ENCODE measurements around the gene CYB5R2. TPM values are rescaled to one million over a fixed set of nuclear protein-coding genes. Genes with fewer than 3 reads are reported as not detected.
"Not testable (repeated sequence)": the region's sequence is repeated elsewhere in the genome, so short reads cannot be mapped to it uniquely, and the experiment has no call there.

Gene CYB5R2
- total RNA-seq, 1 donor from 2014 or later, result 17.7 TPM

DNA sequence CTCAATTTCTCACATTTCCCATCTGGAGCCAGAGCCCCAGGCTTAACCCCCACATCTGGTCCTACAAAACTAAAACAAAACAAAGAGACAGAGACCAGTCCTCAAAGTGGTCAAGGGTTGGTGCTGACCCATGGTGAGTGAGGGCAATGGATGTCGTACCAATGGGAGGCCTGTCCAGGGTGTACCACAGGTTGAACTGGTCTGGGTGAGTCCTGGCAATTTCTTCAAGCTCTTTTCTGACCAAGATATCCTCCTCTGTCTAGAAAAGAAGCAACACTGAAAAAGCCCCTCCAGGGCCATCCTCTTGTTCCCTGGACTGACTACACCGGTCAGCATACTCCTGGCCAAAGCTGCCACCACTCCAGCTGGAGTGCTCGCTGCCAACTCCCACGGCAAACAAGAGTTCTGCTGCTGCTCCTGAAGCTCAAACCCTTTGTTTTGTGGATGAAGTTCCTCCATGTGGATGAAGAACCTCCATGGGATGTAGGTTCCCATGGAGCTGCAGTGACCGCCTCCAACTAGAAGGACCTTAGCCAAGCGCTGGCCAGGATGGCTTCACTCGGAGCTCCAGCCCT, 6.9 kb downstream of the CYB5R2 start:
- H3K4me1 ChIP-seq, result peaks cover 4% of the 10 kb centered on the region
- H3K27ac ChIP-seq, result no peak overlapping the region
- no peak for DNase-seq (ENCODE audit: extremely low spot score in 2 of 2)
- no peaks in the 10 kb centered on the region for H3K9me3 ChIP-seq
- intact Hi-C loops (cut with DNase I), result loop anchor here (5.0 kb wide), 1 partner anchor 94 kb away; no protein-coding TSS in a partner anchor
- H3K4me3 ChIP-seq, result no peak overlapping the region
- no peaks in the 10 kb centered on the region for H3K27me3 ChIP-seq
- TF ChIP-seq POLR2A (IDR thresholded peaks at IDR 0.05), result no peak
- TF ChIP-seq, protein P1, sequence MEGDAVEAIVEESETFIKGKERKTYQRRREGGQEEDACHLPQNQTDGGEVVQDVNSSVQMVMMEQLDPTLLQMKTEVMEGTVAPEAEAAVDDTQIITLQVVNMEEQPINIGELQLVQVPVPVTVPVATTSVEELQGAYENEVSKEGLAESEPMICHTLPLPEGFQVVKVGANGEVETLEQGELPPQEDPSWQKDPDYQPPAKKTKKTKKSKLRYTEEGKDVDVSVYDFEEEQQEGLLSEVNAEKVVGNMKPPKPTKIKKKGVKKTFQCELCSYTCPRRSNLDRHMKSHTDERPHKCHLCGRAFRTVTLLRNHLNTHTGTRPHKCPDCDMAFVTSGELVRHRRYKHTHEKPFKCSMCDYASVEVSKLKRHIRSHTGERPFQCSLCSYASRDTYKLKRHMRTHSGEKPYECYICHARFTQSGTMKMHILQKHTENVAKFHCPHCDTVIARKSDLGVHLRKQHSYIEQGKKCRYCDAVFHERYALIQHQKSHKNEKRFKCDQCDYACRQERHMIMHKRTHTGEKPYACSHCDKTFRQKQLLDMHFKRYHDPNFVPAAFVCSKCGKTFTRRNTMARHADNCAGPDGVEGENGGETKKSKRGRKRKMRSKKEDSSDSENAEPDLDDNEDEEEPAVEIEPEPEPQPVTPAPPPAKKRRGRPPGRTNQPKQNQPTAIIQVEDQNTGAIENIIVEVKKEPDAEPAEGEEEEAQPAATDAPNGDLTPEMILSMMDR (IDR thresholded peaks at IDR 0.05), result no peak
- no peak for TF ChIP-seq POLR2AphosphoS5 (IDR thresholded peaks at IDR 0.05; ENCODE audit: insufficient read depth in 1 of 2, low read depth in 1 of 2)
- H3K36me3 ChIP-seq, result peaks cover 0 to 7% of the 10 kb centered on the region in 2 donors

DNA sequence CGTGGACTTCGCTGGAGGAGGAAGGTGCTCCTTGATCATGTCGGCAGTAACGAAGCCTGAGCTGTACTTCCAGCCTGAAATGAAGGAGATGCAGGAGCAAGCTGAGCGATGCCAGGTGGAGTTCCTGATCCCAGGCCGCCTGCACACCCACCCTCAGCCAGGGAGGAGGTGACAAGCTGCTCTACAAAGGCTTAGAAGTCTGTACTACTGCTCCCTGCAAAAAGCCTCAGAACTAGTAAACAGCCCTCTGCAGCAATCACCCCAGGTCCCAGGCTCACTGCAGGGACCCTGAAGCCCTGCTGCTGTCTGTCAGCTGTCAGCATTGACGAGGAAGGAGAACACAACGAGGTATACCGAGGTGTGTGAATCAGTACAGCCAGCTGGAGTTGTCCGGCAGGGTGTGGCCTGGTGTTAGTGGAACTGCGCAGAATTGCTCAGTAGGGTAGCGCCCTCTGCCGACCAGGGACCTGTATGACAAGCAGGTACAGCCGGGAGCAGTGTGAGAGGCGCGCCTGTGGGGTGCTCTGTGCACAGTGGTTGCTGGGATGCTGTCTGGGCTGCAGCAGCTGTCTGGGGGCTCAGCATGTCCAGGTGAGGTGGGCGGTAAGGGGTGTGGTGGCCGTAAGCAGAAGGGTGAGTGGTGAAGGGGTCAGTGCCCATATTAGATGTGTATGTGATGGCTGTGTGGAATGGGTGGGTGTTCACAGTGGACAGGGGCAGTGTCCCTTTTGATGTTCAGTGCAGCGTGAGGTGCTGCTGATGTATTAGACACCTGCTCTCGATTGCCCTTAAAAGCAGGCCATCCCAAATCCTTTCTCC, 7.6 kb downstream of the CYB5R2 start:
- Histone ChIP-seq H3K4me1 (no peaks in the 10 kb centered on the region), H3K36me3 (peaks cover 0 to 7% of the 10 kb centered on the region in 2 donors), H3K4me3 (no peak overlapping the region), H3K9me3 (no peaks in the 10 kb centered on the region), H3K27me3 (no peaks in the 10 kb centered on the region), H3K27ac (no peak overlapping the region)
- intact Hi-C loops (cut with DNase I), result loop anchor here (5.0 kb wide), 1 partner anchor 93 kb away; no protein-coding TSS in a partner anchor
- no peak for DNase-seq (ENCODE audit: extremely low spot score in 2 of 2)
- no peak for TF ChIP-seq POLR2A (IDR thresholded peaks at IDR 0.05)
- TF ChIP-seq, protein P1 (IDR thresholded peaks at IDR 0.05), result peak; percentile 57 to 83 (median 64)

DNA sequence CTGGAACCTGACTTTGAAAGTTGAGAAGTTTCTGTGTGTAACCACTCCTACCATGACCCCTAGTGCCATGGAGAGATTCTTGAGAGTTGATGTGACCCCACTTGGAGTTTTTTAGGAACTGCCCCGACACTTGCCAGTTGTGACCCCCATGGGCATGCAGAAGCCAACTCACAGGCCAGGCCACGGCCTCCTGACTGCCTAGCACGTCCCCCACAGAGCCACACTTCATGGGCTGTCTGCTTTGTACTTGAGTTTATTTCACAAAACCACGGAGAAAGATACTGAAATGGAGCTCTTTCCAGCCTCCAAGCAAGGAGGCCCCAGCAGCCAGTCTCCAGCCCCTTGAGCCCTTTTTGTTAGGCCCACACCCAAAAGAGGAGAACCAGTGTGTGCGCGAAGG, 8.4 kb downstream of the CYB5R2 start:
- Histone ChIP-seq H3K36me3 (peaks cover 0 to 7% of the 10 kb centered on the region in 2 donors), H3K9me3 (no peaks in the 10 kb centered on the region), H3K4me1 (no peaks in the 10 kb centered on the region), H3K4me3 (no peak overlapping the region), H3K27ac (no peak overlapping the region), H3K27me3 (no peaks in the 10 kb centered on the region)
- TF ChIP-seq, protein P1 (IDR thresholded peaks at IDR 0.05), result no peak
- TF ChIP-seq POLR2A (IDR thresholded peaks at IDR 0.05) (no peak), POLR2AphosphoS5 (IDR thresholded peaks at IDR 0.05; ENCODE audit: insufficient read depth in 1 of 2, low read depth in 1 of 2) (no peak)
- no peak for DNase-seq (ENCODE audit: extremely low spot score in 2 of 2)
- intact Hi-C loops (cut with DNase I), result loop anchor here (5.0 kb wide), 1 partner anchor 93 kb away; no protein-coding TSS in a partner anchor

DNA sequence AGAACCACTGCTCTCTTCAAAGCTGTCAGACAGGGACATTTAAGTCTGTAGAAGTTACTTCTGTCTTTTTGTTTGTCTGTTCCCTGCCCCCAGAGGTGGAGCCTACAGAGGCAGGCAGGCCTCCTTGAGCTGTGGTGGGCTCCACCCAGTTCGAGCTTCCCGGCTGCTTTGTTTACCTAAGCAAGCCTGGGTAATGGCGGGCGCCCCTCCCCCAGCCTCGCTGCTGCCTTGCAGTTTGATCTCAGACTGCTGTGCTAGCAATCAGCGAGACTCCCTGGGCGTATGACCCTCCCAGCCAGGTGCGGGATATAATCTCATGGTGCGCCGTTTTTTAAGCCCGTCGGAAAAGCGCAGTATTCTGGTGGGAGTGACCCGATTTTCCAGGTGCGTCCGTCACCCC, 9.8 kb downstream of the CYB5R2 start:
- DNase-seq (ENCODE audit: extremely low spot score in 2 of 2); H3K27me3 ChIP-seq; intact Hi-C loops (cut with DNase I); H3K9me3 ChIP-seq; H3K4me1 ChIP-seq; H3K4me3 ChIP-seq; H3K27ac ChIP-seq; H3K36me3 ChIP-seq: not testable (repeated sequence)

DNA sequence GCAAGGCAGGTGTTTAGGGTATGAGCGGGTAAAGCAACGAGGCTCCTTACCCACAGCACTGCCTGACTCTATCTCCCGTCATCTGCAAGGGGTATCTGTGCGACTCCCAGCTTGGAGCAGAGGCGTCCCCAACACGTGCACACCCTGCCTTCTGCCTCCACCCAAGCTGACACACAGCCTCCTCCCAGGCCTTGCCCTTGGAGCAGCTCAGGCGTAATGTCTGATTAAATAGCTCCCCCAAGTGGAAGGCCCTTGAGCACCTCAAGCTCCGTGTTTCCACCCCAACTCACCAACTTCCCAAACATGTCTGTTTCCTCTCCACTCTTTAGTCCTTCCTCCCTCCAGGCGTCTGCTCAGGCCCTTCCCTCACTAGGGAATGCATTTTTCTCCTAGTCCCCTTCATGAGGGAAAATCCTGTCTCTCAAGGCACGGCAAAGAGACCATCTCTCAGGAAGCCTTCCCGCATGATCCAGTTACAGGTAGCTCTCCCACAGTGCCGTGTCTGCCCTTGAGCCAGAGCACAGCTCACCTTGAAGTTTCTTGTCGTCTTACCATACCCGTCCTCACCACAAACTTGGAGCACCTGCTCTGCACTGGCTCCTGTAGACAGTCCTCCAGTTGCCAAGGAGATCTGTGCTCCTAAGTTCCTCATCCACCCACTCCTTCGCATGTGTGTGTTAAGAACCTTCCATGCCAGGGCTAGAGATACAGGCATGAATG, 15.8 kb downstream of the CYB5R2 start:
- no peaks in the 10 kb centered on the region for H3K9me3 ChIP-seq
- no peak overlapping the region for H3K4me3 ChIP-seq
- no peak overlapping the region for H3K27ac ChIP-seq
- peaks cover 0 to 20% of the 10 kb centered on the region in 2 donors for H3K36me3 ChIP-seq
- intact Hi-C loops (cut with DNase I), result no loop called here
- DNase-seq (ENCODE audit: extremely low spot score in 2 of 2), result no peak
- H3K27me3 ChIP-seq, result no peaks in the 10 kb centered on the region
- TF ChIP-seq, protein P1 (IDR thresholded peaks at IDR 0.05), result peak; percentile 27 to 43 (median 41)
- TF ChIP-seq POLR2A (IDR thresholded peaks at IDR 0.05), result no peak
- H3K4me1 ChIP-seq, result no peaks in the 10 kb centered on the region

Measured in vagina (tissue), 2 donors.